WTC11 (cell line): ENCODE results near the gene RSPRY1. TPM values are rescaled to one million over a fixed set of nuclear protein-coding genes. Genes with fewer than 3 reads are reported as not detected.

ENCODE experiments used
- ATAC-seq: fragments of 200-7000 bp; cut with Tn5 transposase; 2 replicates; pipeline ENCODE4 v1.10.0; 2021; ENCODE audit warnings: mild to moderate bottlenecking, moderate library complexity
- CTCF ChIA-PET: fragments of 300-600 bp; sonication (Branson Sonifier 250); formaldehyde crosslinking; loops from one replicate; lab custom pipeline; 2021; ENCODE audit warnings: antibody characterized with exemption; lab: Charles Lee
- POLR2A ChIA-PET: fragments of 350-600 bp; sonication (Branson Sonifier 250); formaldehyde crosslinking; loops from one replicate; lab custom pipeline; 2021; ENCODE audit warnings: antibody characterized with exemption; lab: Charles Lee
- DNase-seq: peaks from one replicate; pipeline ENCODE4 v3.0.0; 2021; ENCODE audit warnings: low spot score
- H3K27ac Mint-ChIP-seq: 2 replicates; pipeline ENCODE4 v1.8.0; 2021; ENCODE audit warnings: mixed read lengths
- H3K27me3 Mint-ChIP-seq: 2 replicates; pipeline ENCODE4 v1.8.0; 2021; ENCODE audit warnings: low read depth, mild to moderate bottlenecking, moderate library complexity, mixed read lengths
- H3K36me3 Mint-ChIP-seq: 2 replicates; pipeline ENCODE4 v1.8.0; 2021; ENCODE audit warnings: mixed read lengths
- H3K4me1 Mint-ChIP-seq: 2 replicates; pipeline ENCODE4 v1.8.0; 2022; ENCODE audit warnings: mixed read lengths
- H3K4me3 Mint-ChIP-seq: 2 replicates; pipeline ENCODE4 v1.8.0; 2021; ENCODE audit warnings: mild to moderate bottlenecking, moderate library complexity, mixed read lengths
- H3K9me3 Mint-ChIP-seq: 2 replicates; pipeline ENCODE4 v1.8.0; 2021; ENCODE audit warnings: mixed read lengths
- CDX4 ChIP-seq: fragments of 250-450 bp; sonication (Bioruptor Pico); IDR thresholded peaks from 2 replicates; pipeline ENCODE4 v1.9.0; 2021; ENCODE audit warnings: moderate library complexity, mild to moderate bottlenecking, inconsistent platforms, borderline replicate concordance
- ETV6 ChIP-seq: sonication (generic); formaldehyde crosslinking; IDR thresholded peaks from 2 replicates; pipeline ENCODE4 v1.8.1; 2022; ENCODE audit warnings: mild to moderate bottlenecking, missing genetic modification reagents
- GRHL2 ChIP-seq: fragments of 250-450 bp; sonication (Bioruptor Pico); IDR thresholded peaks from 2 replicates; pipeline ENCODE4 v1.8.0; 2022; ENCODE audit warnings: mild to moderate bottlenecking, moderate library complexity; ENCODE audit not compliant: insufficient replicate concordance, severe bottlenecking
- JAZF1 ChIP-seq: fragments of 250-450 bp; sonication (Bioruptor Pico); IDR thresholded peaks from 2 replicates; pipeline ENCODE4 v1.9.0; 2021; ENCODE audit warnings: moderate library complexity, mild to moderate bottlenecking, inconsistent platforms
- NFYB ChIP-seq: sonication (generic); formaldehyde crosslinking; conservative IDR thresholded peaks from 2 replicates; pipeline ENCODE4 v1.8.0; 2022; ENCODE audit warnings: low read depth, missing genetic modification reagents
- OVOL2 ChIP-seq: fragments of 250-450 bp; sonication (Bioruptor Pico); IDR thresholded peaks from 2 replicates; pipeline ENCODE4 v1.9.0; 2021; ENCODE audit warnings: mild to moderate bottlenecking, borderline replicate concordance
- PREB ChIP-seq: sonication (generic); formaldehyde crosslinking; IDR thresholded peaks from 2 replicates; pipeline ENCODE4 v1.8.1; 2022; ENCODE audit warnings: mild to moderate bottlenecking, missing genetic modification reagents, moderate library complexity, borderline replicate concordance
- SMAD4 ChIP-seq: sonication (generic); formaldehyde crosslinking; IDR thresholded peaks from 2 replicates; pipeline ENCODE4 v1.8.0; 2022; ENCODE audit warnings: mild to moderate bottlenecking, missing genetic modification reagents
- TEAD1 ChIP-seq: sonication (generic); formaldehyde crosslinking; IDR thresholded peaks from 2 replicates; pipeline ENCODE4 v1.8.0; 2022; ENCODE audit warnings: mild to moderate bottlenecking, missing genetic modification reagents
- ZNF219 ChIP-seq: sonication (generic); formaldehyde crosslinking; IDR thresholded peaks from 2 replicates; pipeline ENCODE4 v1.8.0; 2023; ENCODE audit warnings: missing genetic modification reagents, mild to moderate bottlenecking, borderline replicate concordance
- ZNF317 ChIP-seq: sonication (generic); formaldehyde crosslinking; IDR thresholded peaks from 2 replicates; pipeline ENCODE4 v1.8.1; 2023; ENCODE audit warnings: low read depth, mild to moderate bottlenecking, moderate library complexity, missing genetic modification reagents, borderline replicate concordance
- ZNF396 ChIP-seq: fragments of 250-450 bp; sonication (Bioruptor Pico); IDR thresholded peaks from 2 replicates; pipeline ENCODE4 v1.8.0; 2021; ENCODE audit warnings: mild to moderate bottlenecking, moderate library complexity, borderline replicate concordance
- ZNF416 ChIP-seq: fragments of 250-450 bp; sonication (Bioruptor Pico); IDR thresholded peaks from 2 replicates; pipeline ENCODE4 v1.9.0; 2021; ENCODE audit warnings: mild to moderate bottlenecking, inconsistent platforms
- ZNF423 ChIP-seq: fragments of 250-450 bp; sonication (Bioruptor Pico); IDR thresholded peaks from 2 replicates; pipeline ENCODE4 v2.1.2; 2022; ENCODE audit warnings: mild to moderate bottlenecking, moderate library complexity
- total RNA-seq: library from RNA; stranded (reverse); gene quantifications from 3 replicates; pipeline ENCODE4 v1.2.3, GENCODE V29; 2021
- TF ChIP-seq, protein P1 (sequence below): sonication (generic); formaldehyde crosslinking; IDR thresholded peaks from 2 replicates; pipeline ENCODE4 v1.8.0; 2022; ENCODE audit warnings: missing genetic modification reagents
- TF ChIP-seq, protein P2 (sequence below): sonication (generic); formaldehyde crosslinking; IDR thresholded peaks from 2 replicates; pipeline ENCODE4 v1.8.0; 2023; ENCODE audit warnings: missing genetic modification reagents, mild to moderate bottlenecking, borderline replicate concordance
- TF ChIP-seq, protein P3 (sequence below): sonication (generic); formaldehyde crosslinking; conservative IDR thresholded peaks from 2 replicates; pipeline ENCODE4 v1.8.1; 2022; ENCODE audit warnings: mild to moderate bottlenecking, missing genetic modification reagents
- TF ChIP-seq, protein P4 (sequence below): sonication (generic); formaldehyde crosslinking; IDR thresholded peaks from 2 replicates; pipeline ENCODE4 v1.8.0; 2023; ENCODE audit warnings: missing genetic modification reagents
- TF ChIP-seq, protein P5 (sequence below): sonication (generic); formaldehyde crosslinking; IDR thresholded peaks from 2 replicates; pipeline ENCODE4 v1.8.1; 2023; ENCODE audit warnings: mild to moderate bottlenecking, missing genetic modification reagents, moderate library complexity
- TF ChIP-seq, protein P6 (sequence below): sonication (generic); formaldehyde crosslinking; IDR thresholded peaks from 2 replicates; pipeline ENCODE4 v1.8.0; 2022; ENCODE audit warnings: mild to moderate bottlenecking, missing genetic modification reagents

Gene RSPRY1
- total RNA-seq, 1 experiment from 2014 or later = 26.8 TPM

DNA sequence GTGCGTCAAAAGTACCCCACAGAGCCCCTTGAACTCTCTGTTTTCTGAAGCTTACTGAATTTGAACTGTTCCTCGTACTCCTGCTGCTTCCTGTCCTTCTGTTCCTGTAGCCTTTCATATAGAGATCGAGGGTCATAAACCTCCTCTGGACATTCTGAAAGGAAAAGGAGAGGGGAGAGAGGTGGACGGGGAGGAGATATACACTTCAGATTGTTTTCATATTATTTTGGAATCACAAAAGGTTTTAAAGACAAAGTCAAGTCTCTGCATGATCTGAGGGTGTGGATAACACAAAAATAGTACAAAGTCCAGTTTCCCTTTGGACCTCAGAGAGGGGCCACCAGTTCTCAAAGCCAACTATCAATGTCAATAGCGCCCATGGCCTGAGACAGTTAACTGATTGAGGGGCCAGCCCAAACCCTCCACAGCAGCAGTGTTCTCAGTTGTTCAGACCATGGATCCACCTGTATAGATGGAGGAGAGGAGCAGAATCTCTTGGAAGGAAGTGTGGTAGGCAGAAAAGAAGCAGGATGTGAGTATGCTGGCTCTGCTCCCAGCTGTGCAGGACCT, 13.3 kb upstream of the RSPRY1 start:
- Mint-ChIP-seq H3K36me3 (peaks cover 49% of the 10 kb centered on the region), H3K9me3 (no peaks in the 10 kb centered on the region), H3K4me1 (0 out of 2 replicates have a peak, but pooled peaks cover 3% of the 10 kb centered on the region), H3K27ac (no peak overlapping the region), H3K27me3 (no peaks in the 10 kb centered on the region), H3K4me3 (no peak overlapping the region)
- no peak for ATAC-seq
- ChIA-PET POLR2A (interaction anchor here (0.7 kb wide), 1 partner anchor 73 kb away, joined by 3 read pairs; no protein-coding TSS in a partner anchor), CTCF (no interaction called here)
- no peak for DNase-seq
- TF ChIP-seq OVOL2 (CRISPR knock-in tag) = no peak
- TF ChIP-seq, protein P1, sequence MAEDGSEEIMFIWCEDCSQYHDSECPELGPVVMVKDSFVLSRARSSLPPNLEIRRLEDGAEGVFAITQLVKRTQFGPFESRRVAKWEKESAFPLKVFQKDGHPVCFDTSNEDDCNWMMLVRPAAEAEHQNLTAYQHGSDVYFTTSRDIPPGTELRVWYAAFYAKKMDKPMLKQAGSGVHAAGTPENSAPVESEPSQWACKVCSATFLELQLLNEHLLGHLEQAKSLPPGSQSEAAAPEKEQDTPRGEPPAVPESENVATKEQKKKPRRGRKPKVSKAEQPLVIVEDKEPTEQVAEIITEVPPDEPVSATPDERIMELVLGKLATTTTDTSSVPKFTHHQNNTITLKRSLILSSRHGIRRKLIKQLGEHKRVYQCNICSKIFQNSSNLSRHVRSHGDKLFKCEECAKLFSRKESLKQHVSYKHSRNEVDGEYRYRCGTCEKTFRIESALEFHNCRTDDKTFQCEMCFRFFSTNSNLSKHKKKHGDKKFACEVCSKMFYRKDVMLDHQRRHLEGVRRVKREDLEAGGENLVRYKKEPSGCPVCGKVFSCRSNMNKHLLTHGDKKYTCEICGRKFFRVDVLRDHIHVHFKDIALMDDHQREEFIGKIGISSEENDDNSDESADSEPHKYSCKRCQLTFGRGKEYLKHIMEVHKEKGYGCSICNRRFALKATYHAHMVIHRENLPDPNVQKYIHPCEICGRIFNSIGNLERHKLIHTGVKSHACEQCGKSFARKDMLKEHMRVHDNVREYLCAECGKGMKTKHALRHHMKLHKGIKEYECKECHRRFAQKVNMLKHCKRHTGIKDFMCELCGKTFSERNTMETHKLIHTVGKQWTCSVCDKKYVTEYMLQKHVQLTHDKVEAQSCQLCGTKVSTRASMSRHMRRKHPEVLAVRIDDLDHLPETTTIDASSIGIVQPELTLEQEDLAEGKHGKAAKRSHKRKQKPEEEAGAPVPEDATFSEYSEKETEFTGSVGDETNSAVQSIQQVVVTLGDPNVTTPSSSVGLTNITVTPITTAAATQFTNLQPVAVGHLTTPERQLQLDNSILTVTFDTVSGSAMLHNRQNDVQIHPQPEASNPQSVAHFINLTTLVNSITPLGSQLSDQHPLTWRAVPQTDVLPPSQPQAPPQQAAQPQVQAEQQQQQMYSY (CRISPR knock-in tag) = no peak

DNA sequence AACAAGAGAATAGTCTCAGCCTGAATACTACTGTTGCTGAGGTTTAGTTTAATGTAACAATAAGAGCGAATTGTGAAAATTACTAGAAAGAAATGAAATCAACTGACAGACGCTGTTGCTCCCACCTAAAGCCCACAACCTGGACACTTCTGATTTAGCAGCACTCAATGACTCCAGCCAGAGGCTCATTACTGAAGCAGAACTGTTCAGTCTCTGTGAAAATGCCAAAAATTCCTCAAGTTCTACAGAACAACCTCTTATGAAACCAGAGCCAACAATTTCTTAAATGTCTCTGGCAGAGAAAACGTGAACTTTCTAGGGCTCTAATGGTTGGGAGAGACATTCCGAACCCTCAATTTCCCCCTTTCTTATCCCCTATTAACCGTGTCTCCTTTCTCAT, 10.2 kb upstream of the RSPRY1 start:
- peaks cover 33% of the 10 kb centered on the region for H3K36me3 Mint-ChIP-seq
- no peak overlapping the region for H3K4me3 Mint-ChIP-seq
- ATAC-seq (no peak), DNase-seq (no peak)
- TF ChIP-seq SMAD4 (CRISPR knock-in tag) (no peak), PREB (no peak), ZNF219 (no peak), ETV6 (no peak), ZNF423 (no peak), CDX4 (CRISPR knock-in tag) (no peak), GRHL2 (no peak), TEAD1 (CRISPR knock-in tag) (no peak), ZNF317 (CRISPR knock-in tag) (no peak), JAZF1 (CRISPR knock-in tag) (no peak), ZNF416 (CRISPR knock-in tag) (no peak), ZNF396 (CRISPR knock-in tag) (no peak), NFYB (CRISPR knock-in tag) (no peak)
- TF ChIP-seq, protein P2, sequence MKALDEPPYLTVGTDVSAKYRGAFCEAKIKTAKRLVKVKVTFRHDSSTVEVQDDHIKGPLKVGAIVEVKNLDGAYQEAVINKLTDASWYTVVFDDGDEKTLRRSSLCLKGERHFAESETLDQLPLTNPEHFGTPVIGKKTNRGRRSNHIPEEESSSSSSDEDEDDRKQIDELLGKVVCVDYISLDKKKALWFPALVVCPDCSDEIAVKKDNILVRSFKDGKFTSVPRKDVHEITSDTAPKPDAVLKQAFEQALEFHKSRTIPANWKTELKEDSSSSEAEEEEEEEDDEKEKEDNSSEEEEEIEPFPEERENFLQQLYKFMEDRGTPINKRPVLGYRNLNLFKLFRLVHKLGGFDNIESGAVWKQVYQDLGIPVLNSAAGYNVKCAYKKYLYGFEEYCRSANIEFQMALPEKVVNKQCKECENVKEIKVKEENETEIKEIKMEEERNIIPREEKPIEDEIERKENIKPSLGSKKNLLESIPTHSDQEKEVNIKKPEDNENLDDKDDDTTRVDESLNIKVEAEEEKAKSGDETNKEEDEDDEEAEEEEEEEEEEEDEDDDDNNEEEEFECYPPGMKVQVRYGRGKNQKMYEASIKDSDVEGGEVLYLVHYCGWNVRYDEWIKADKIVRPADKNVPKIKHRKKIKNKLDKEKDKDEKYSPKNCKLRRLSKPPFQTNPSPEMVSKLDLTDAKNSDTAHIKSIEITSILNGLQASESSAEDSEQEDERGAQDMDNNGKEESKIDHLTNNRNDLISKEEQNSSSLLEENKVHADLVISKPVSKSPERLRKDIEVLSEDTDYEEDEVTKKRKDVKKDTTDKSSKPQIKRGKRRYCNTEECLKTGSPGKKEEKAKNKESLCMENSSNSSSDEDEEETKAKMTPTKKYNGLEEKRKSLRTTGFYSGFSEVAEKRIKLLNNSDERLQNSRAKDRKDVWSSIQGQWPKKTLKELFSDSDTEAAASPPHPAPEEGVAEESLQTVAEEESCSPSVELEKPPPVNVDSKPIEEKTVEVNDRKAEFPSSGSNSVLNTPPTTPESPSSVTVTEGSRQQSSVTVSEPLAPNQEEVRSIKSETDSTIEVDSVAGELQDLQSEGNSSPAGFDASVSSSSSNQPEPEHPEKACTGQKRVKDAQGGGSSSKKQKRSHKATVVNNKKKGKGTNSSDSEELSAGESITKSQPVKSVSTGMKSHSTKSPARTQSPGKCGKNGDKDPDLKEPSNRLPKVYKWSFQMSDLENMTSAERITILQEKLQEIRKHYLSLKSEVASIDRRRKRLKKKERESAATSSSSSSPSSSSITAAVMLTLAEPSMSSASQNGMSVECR (CRISPR knock-in tag) = no peak
- TF ChIP-seq, protein P3, sequence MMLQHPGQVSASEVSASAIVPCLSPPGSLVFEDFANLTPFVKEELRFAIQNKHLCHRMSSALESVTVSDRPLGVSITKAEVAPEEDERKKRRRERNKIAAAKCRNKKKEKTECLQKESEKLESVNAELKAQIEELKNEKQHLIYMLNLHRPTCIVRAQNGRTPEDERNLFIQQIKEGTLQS (CRISPR knock-in tag) = no peak
- TF ChIP-seq, protein P4, sequence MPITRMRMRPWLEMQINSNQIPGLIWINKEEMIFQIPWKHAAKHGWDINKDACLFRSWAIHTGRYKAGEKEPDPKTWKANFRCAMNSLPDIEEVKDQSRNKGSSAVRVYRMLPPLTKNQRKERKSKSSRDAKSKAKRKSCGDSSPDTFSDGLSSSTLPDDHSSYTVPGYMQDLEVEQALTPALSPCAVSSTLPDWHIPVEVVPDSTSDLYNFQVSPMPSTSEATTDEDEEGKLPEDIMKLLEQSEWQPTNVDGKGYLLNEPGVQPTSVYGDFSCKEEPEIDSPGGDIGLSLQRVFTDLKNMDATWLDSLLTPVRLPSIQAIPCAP (CRISPR knock-in tag) = no peak
- TF ChIP-seq, protein P5, sequence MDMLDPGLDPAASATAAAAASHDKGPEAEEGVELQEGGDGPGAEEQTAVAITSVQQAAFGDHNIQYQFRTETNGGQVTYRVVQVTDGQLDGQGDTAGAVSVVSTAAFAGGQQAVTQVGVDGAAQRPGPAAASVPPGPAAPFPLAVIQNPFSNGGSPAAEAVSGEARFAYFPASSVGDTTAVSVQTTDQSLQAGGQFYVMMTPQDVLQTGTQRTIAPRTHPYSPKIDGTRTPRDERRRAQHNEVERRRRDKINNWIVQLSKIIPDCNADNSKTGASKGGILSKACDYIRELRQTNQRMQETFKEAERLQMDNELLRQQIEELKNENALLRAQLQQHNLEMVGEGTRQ (CRISPR knock-in tag) = no peak
- TF ChIP-seq, protein P6, sequence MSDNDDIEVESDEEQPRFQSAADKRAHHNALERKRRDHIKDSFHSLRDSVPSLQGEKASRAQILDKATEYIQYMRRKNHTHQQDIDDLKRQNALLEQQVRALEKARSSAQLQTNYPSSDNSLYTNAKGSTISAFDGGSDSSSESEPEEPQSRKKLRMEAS (CRISPR knock-in tag) = no peak
- no peaks in the 10 kb centered on the region for H3K9me3 Mint-ChIP-seq
- peak overlapping the region; percentile 30; the same call in 1 of the 2 replicates for H3K27ac Mint-ChIP-seq
- ChIA-PET CTCF (no interaction called here), POLR2A (no interaction called here)
- H3K4me1 Mint-ChIP-seq = peaks cover 6% of the 10 kb centered on the region
- no peaks in the 10 kb centered on the region for H3K27me3 Mint-ChIP-seq
